ENCODE data around the gene MAGIX. TPM values are rescaled to one million over a fixed set of nuclear protein-coding genes. Genes with fewer than 3 reads are reported as not detected.

The MAGIX gene
- total and polyA plus RNA-seq, 8 donors: 1.6 to 9.4 (median 2.4) TPM

DNA sequence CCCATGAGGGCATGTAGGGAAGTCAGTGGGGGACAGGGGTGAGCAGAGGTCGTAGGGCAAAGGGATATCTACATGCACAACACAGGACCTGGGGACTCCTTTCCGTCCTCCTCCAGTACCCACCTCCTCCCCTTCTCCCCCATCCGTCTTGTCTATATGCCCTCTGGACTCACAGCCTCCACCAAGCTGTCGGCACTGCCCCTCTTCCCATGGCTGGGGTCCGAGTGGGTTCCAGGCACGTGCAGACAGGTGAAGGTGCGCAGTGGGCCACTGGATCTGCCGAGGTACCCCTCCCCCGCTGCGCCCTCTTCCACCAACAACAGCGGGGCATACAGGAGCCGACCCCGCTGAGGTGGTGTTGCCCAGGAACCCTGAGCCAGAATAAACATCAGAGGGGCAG lies 42.9 kb downstream of the MAGIX start:
- intact Hi-C loops (cut with DNase I): no loop called here
- no peak overlapping the region for H3K4me3 ChIP-seq
- H3K4me1 ChIP-seq: no peaks in the 10 kb centered on the region
- H3K27ac ChIP-seq: no peak overlapping the region
- TF ChIP-seq, protein P1, sequence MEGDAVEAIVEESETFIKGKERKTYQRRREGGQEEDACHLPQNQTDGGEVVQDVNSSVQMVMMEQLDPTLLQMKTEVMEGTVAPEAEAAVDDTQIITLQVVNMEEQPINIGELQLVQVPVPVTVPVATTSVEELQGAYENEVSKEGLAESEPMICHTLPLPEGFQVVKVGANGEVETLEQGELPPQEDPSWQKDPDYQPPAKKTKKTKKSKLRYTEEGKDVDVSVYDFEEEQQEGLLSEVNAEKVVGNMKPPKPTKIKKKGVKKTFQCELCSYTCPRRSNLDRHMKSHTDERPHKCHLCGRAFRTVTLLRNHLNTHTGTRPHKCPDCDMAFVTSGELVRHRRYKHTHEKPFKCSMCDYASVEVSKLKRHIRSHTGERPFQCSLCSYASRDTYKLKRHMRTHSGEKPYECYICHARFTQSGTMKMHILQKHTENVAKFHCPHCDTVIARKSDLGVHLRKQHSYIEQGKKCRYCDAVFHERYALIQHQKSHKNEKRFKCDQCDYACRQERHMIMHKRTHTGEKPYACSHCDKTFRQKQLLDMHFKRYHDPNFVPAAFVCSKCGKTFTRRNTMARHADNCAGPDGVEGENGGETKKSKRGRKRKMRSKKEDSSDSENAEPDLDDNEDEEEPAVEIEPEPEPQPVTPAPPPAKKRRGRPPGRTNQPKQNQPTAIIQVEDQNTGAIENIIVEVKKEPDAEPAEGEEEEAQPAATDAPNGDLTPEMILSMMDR (IDR thresholded peaks at IDR 0.05): no peak
- ATAC-seq (no peak), DNase-seq (no peak)
- no peaks in the 10 kb centered on the region for H3K9me3 ChIP-seq
- no peaks in the 10 kb centered on the region for H3K27me3 ChIP-seq
- no peaks in the 10 kb centered on the region for H3K36me3 ChIP-seq

DNA sequence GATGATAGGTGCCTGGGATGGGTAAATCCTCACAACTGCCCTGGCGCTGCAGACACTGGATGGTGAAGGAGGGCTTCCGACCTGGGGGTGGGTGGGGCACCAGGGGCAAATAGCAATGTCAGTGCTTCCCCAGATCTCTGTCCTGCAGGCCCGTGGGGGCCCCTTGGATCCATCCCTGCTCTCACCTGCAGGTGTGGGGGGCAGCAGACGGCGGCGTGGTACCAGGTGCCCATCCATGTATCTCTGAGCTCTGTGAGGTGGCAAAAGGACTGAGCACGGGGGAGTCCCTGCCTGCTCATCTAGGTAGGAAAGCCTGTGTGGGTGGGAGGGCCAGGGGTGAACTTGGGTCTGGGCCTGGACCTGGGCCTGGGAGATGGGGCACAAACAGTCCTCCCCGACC lies 44.0 kb downstream of the MAGIX start:
- H3K4me3 ChIP-seq: no peak overlapping the region
- ATAC-seq (no peak), DNase-seq (no peak)
- no peaks in the 10 kb centered on the region for H3K9me3 ChIP-seq
- TF ChIP-seq, protein P1 (IDR thresholded peaks at IDR 0.05): no peak
- H3K4me1 ChIP-seq: no peaks in the 10 kb centered on the region
- H3K27me3 ChIP-seq: no peaks in the 10 kb centered on the region
- no peaks in the 10 kb centered on the region for H3K36me3 ChIP-seq
- intact Hi-C loops (cut with DNase I): no loop called here
- no peak overlapping the region for H3K27ac ChIP-seq

DNA sequence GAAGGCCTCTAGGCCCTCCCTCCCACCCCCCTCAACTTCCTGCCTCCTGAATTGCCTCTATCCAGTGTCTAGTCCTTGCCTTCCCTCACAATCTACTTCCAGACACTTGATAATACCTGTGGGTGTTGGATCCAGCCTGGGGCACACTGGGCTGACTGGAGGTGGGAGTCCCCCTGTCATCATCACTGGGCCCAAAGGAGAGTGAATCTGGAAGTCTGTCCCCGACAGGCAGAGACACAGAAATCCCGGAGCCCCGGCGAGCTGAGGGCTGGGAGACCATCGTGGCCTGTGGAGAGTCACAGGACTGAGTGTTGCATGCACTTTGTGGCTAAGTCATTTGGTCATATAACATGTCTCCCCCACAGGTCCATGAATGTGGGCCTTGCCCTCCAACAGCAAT lies 45.8 kb downstream of the MAGIX start:
- Histone ChIP-seq H3K9me3 (no peaks in the 10 kb centered on the region), H3K4me1 (no peaks in the 10 kb centered on the region), H3K27ac (no peak overlapping the region), H3K36me3 (no peaks in the 10 kb centered on the region), H3K27me3 (no peaks in the 10 kb centered on the region), H3K4me3 (no peak overlapping the region)
- TF ChIP-seq, protein P1 (IDR thresholded peaks at IDR 0.05): no peak
- DNase-seq (no peak), ATAC-seq (no peak)
- intact Hi-C loops (cut with DNase I): no loop called here

DNA sequence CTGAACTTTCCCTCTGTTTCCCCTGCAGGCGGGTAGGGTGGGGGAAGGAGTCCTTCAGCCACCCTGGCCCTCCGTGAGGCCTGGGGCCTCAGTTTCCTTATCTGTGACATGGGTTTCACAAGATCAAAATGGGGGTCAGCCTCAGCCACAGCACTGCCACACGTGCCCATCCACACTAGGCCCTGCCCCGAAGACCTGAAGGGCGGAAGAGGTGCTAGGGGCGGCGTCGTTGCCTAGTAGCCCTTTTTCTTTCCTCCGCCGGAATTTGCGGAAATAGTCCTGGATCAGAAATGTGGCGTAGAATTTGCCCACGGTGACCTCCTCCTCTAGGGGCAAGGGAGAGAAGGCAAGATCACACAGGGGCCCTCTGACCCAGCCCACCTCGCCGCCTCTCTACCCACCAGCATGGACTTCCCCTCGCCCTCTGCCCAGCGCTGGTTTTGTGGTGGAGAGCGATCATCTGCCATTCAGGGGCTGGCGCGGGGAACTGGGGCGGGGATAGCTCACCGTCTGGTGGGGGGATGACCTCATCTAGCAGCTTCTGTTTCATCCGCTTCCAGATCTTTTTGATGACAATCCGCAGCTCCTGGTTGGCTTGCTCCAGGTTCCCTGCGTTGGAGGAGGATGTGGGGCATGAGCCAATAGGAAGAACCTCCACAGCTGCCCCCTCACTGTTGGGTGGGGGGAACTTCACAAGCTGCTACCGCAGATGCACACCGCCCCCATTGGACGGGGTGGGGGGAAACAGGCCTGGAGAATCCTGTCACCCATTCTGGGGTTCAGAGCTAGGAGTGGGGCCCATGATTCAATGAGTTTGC lies 47.1 kb downstream of the MAGIX start:
- ATAC-seq (no peak), DNase-seq (no peak)
- Histone ChIP-seq H3K4me1 (no peaks in the 10 kb centered on the region), H3K27me3 (no peaks in the 10 kb centered on the region), H3K4me3 (no peak overlapping the region), H3K27ac (no peak overlapping the region), H3K9me3 (no peaks in the 10 kb centered on the region), H3K36me3 (no peaks in the 10 kb centered on the region)
- intact Hi-C loops (cut with DNase I): no loop called here
- TF ChIP-seq, protein P1 (IDR thresholded peaks at IDR 0.05): no peak

DNA sequence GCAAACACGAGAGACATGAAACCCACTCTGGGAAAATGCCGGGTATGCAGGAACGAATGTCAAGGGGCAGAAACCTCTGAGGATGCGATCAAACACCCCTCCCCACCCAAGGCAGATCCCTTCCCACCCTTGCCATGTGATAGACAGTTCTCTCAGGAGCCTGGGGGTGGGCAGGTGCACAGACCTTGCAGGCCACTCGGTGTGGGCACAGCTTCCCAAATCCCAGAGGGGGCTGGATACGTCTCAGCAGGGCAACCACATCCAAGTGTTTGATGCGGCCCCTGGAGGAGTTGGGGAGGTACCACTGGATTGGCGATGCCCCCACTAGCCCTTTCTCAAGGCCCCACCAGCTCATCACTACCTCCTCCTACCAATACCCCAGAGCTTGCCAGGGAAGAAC lies 47.8 kb downstream of the MAGIX start:
- ATAC-seq: no peak
- TF ChIP-seq, protein P1 (IDR thresholded peaks at IDR 0.05): no peak
- H3K9me3 ChIP-seq: no peaks in the 10 kb centered on the region
- no peak overlapping the region for H3K4me3 ChIP-seq
- DNase-seq: no peak
- no peaks in the 10 kb centered on the region for H3K4me1 ChIP-seq
- no peak overlapping the region for H3K27ac ChIP-seq
- H3K27me3 ChIP-seq: no peaks in the 10 kb centered on the region
- intact Hi-C loops (cut with DNase I): no loop called here
- H3K36me3 ChIP-seq: no peaks in the 10 kb centered on the region
